Activated gamma-delta T cell (primary cell): ENCODE measurements around the gene RHCG.

ENCODE experiments used
- DNase-seq: peaks from one replicate; lab custom pipeline; 2025; lab: John Stamatoyannopoulos, UW
- total RNA-seq, 2 donors: gene quantifications; one replicate each; lab custom pipeline; 2026; lab: John Stamatoyannopoulos, UW

RHCG gene
- total RNA-seq, result 0 to 0.04 reads per million in 2 donors

DNA sequence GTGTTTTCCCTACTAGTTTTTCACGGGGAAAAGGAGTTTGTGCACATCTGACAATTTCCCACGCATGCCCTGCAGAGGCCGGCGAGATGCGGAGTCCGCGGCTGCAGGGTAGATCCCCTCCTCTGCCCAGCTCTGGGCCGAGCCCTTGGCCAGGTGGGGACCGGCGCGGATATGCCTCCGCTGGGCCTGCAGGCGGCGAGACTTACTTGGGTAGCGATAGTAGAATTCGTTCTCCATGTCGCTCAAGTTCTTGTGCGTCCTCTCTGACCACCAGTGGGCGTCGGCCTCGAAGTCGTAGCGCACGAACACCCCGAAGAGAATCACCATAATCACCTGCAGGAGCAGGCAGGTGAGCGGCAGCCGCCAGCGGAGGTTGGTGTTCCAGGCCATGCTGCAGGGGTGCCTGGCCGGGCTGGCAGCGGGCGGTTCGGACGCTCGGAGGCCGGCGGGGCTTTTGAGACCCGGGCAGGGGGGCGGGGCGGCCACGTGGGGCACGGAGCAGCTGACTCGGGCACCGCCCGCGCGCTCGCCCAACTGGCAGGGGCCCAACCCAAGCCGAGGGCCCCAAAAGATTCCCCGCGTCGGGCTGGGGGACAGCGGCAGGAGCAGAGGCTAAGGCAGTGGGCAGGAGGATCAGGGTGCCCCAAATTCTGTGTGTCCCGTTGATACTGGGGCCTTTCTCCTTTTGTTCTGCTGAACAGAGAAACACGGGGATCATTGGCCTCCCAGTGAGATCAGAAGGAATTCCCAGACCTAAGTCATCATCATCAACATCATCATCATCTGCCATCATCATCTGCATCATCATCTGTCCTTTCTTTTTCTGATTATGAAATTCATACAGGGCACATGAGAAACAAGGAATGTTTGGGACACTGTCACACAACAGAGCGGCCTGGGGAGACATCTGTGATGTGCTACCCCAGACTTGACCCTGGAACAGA is at the start of gene RHCG:
Gene RHCG, minus strand, starts transcription at position 429 of the 944 bp plus-strand sequence. Its CDS starts 39 bp downstream, at position 390.
- DNase-seq, result no peak

DNA sequence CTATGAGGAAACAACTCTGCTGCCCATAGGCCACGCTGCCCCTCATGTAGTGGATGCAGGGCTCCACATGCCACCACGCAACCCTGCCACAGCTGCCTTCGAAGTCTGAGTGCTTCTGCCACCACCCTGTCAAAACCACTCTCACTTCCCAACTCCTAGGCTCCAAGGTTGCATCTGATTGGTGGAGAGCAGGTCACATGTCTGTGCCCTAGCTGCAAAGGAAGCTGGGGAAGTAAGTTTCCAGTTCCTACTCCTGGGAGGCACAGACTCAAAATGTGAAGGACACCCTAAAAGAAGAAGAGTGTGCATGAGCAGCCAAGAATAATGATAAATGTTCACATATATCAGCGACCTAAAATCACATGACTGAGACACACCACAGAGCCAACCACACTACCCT is 47.0 kb upstream of the RHCG start:
- DNase-seq, result no peak

DNA sequence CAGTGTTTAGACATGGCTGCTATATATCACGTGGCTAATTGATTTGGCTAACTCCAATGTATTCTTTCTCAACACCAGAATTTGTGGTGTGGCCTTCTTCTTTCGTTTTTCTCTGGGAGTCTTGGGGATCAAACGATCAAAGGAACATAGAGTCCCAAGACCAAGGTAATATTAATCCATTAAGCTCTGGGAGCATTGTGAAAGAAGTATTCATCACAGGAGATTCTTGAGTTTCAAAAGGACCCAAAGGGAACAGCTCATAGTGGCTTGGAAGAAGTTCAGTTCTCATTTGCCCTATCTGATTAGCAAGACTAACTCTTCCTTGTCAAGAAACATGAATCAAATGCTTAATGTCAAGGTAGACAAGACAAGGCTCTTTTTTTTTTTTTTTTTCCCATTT is 46.0 kb upstream of the RHCG start:
- no peak for DNase-seq

DNA sequence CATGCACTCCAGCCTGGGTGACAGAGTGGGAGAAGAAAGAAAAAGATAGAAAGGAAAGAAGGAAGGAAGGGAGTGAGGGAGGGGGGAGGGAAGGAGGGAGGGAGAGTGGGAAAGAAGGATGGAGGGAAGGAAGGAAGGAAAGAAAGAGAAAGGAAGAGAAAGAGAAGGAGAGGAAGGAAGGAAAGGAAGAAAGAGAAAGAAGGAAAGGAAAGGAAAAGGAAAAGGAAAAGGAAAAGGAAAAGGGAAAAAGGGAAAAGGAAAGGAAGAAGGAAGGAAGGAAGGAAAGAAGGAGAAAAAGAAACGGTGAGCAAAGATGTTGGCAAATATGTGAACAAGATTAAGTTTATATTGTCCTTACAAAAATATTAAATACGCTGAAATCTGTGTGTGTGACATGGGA is 42.6 kb upstream of the RHCG start:
- DNase-seq, result no peak

DNA sequence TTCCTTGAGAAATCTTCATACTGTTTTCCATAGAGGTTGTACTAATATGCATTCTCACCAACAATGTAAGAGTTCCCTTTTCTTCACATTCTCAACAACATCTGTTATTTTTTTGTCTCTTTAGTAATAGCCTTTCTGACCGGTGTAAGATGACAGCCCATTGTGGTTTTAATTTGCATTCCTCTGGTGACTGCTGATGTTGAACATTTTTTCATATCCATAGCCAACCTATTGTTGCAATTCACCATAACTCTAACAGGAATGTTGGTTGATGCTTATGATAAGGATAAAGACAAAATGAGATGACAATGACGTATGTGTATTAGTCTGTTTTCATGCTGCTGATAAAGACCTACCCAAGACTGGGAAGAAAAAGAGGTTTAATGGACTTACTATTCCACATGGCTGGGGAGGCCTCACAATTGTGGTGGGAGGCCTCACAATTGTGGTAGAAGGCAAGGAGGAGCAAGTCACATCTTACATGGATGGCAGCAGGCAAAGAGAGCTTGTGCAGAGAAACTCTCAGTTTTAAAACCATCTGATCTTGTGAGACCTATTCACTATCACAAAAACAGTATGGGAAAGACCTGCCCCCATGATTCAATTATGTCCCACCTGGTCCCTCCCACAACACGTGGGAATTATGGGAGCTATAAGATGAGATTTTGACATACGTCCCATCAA is 37.6 kb upstream of the RHCG start:
- no peak for DNase-seq

DNA sequence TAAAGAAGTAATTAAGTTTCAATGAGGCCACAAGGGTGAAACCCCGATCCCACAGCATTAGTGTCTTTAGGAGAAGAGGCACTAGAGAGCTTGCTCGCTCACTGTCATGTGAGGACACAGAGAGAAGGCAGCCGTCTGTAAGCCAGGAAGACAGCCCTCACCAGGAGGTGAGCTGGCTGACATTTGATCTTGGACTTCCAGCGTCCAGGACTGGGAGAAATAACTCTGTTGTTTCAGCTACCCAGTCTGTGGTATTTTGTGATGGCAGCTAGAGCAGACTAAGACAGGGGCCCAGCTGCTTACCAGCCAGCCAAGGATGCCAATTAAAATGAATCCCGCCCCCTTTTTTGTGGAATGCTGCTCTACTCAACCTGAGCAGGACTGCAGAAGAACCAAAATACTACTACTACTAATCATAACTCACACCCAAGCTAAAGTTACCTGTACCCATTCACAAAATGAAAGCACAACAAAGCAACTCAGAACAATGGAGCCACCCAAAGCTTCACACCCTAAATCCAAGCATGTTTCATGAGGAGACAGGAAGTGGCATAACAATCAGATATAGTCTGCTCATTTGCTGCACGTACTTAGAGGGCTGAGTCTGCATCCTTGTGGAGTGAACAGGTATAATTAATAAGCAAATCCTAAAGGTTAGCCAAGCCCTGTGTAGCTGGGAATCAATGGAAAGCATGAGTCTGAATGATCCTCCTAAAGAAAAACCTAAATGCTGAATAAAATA is 35.6 kb upstream of the RHCG start:
- DNase-seq, result no peak

DNA sequence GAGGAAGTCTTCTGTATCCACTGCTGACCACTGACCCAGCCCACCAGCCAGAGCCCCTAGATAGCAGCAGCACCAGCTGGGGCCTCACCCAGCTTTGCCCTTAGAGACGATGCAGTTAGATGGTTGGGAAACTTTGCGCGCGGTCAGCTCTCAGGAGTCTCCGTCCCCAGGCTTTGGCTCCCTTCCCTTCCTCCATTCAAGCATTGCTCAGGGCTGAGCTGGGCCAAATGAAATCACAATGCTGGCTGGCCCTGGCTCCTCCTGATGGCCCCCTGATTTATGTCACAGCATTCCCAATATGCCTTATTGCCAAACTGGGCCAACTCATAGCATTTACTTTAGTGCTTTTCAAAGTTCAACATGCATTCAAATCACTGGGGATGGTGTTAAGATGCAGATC is 34.6 kb upstream of the RHCG start:
- DNase-seq, result no peak

DNA sequence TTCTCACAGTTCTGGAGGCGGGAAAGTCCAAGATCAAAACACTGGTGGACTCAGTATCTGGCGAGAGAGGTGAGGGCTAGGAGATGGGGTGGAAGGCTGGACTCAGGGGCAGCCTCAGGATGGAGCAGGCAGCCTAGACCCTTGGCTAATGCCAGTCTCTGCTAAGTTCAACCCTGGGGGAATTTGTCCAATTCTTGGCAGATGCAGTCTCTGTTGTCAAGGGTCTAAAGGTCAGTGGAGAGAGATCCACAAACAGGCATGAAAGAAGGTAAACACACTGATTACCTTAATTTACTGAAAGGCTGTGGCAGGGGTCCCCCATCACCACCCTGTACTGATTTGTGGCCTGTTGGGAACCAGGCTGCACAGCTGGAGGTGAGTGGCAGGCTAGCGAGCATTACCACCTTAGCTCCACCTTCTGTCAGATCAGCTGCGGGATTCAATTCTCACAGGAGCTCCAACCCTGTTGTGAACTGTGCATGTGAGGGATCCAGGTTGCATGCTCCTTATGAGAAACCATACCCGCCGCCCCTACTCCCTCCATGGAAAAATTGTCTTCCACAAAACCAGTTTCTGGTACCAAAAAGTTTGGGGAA is 32.5 kb upstream of the RHCG start:
- no peak for DNase-seq

DNA sequence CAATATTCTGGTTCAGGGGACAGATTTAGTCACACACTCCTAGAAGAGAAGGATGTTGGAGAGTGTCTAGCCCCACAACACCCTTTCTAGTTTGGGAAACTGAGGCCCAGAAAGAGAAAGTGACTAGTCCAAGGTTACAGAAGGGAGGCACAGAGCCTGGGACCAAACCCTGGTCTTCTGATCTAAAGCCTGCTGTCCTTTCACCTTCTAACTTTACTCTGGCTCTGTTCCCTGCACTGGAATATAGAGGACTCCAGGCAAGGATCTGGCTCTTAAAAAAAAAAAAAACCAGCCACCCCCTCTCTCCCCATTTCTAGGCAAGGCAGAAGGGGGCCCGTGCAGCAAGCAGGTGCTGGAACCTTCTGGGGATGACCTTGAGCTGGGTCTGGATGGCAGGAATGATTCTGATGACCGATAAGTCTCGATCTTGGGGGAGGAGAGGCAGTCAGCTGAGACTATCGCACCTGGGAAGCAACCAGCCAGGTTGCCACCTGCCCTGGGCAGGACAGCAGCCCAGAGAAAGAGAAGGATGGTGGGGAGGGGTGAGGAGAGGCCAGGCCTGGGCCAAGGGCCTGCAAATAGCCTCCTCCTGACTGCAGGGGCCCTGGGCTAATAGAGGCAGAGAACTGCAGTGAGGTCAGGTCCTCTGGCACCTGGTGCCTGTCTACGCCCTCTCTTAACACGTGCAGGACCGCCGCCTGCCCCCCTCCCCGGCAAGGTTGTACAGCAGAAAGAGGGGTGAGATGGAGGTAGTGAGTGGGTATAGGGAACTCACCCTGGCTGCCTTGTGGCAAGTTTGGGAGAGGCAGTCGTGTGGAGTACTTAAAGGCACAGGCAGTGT is 30.4 kb upstream of the RHCG start:
- DNase-seq, result no peak

DNA sequence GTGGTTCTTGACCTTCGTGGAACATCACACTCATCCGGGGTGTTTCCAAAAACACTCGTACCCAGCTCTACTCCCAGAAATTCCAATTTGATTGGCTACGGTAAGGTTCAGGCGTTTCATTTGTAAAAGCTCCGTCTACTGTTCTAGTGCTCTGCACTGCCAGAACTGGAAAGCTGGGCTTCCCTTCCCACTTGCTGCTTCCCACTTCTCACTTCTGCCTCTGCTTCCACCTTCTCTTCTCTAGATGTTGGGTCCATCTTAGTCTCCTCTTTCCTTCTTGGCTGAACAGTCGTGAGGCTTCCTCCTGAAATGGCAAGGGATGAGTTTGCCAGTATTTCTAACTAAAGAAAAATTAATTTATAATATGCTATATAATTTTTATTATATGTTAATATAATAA is 29.8 kb upstream of the RHCG start:
- DNase-seq, result no peak

DNA sequence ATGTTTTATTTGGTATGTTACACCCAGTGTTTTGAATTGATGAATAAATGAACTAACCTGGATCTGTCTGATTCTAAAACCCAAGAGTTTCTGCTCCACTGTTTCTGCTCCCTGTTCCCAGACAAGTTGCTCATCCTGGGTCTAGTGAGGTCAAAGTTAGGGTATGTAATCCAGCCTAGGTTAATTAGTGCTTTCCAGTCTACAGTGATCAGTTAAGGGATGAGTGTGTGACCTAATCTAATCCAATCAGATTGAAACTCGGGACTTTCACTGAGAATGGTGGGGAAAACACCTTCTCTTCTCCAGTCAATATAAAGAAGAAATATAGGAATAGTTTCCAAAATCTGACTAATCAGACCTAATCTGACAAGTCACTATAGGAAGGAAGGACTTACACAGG is 27.8 kb upstream of the RHCG start:
- DNase-seq, result no peak

DNA sequence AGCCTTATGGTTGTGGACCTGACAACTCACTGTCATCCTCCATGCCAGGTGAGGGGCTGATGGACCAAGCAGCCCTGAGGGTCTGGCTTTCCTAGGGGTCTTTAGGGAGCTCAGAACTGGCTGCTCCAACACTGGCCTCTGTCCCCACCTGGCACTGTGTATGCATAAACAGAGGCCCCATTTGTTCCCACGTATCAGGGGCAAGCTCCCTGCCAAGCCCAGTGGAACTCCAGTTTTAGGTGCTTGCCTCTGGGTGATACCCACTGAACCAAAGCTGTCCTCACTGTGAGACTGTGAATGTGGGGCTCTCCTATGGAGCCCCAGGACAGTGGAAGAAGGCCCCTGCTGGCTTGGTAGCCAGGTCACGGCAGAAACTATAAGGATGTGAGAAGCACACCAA is 26.7 kb upstream of the RHCG start:
- DNase-seq, result no peak

DNA sequence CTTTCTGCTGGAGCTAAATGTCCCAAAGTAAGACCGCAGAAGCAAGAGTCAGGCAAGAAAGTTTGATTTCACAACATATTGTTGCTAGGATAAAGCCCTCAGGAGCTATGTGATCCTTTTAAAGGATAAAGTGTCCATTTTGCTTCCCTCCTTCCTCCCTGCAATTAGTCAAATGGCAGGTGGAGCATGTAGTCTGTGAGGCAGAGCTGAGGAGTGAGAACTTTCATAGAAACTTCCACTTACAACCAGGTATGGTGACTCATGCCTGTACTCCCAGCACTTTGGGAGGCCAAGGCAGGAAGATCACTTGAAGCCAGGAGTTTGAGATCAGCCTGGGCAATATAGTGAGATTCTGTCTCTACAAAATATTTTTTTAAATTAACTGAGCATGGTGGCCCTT is 25.2 kb upstream of the RHCG start:
- no peak for DNase-seq

DNA sequence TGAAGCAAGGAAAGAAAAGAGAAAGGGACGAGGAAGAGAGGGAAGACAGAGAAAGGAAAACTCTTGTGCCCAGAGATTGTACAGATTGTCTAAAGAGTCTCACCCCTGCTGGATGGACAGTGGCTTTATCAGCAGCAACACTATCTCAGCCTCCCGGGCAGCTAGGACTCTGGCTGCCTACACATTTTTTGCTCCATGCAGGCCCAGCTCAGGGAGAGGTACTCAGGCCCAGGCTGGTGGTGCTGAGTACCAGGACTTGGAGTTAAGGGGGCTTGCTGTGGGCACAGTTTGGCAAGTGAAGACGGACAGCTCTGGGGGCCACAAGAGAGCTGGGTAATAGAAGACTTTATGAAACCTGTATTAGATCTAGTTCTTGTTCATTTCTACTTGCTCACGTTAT is 19.1 kb upstream of the RHCG start:
- DNase-seq, result no peak

DNA sequence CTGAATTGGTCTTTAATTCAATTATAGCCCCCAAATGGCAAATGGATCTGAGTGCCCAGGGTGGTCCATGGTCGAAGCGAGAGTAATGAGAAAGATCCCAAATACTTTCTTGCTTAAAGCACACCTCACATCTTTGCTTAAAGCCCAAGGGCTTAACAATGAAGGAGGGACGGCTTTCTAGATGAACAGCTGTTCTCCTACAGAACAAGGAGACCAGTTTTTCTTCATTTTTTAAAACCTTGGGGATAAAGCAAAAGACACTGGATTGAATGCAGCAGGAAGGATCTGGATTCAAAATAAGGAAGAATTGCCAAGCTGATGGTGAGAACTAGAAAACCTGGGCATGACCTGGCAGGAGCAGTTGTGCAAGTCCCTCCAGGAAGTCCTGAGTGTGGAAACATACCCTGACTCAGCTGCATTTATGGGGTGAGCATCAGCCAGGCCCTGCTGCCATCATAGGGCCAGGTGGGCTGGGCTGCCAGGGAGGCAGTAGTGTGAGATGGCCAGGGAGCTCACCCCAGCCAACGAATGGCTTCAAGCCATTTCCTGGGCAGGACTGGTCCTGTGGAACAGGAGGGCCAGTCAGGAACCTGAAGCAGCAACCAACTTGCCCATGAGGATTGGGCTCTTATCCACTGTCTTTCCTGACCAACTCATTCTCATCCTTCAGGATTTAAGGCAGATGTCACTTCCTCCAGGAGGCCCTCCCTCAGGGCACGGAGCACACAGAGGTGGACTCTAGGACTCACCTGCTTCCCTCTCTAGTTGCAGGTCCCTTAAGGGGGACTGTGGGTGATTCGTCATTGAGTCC is 18.4 kb upstream of the RHCG start:
- DNase-seq, result no peak

DNA sequence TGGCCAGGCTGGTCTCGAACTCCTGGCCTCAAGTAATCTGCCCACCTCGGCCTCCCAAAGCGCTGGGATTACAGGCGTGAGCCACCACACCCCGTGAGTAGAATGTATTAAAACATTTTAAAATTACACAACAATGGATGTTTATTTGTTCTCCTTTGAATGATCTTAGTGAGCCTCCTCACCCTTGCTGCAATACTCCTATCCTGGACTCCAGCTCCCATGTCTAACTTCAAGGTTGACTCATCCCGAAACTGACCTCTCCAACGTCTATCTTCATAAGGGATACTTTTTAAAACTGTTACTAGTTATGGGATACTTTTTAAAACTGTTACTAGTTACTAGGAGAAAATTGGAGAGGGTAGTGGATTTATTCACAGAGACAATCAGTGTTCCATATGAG is 17.8 kb upstream of the RHCG start:
- no peak for DNase-seq

DNA sequence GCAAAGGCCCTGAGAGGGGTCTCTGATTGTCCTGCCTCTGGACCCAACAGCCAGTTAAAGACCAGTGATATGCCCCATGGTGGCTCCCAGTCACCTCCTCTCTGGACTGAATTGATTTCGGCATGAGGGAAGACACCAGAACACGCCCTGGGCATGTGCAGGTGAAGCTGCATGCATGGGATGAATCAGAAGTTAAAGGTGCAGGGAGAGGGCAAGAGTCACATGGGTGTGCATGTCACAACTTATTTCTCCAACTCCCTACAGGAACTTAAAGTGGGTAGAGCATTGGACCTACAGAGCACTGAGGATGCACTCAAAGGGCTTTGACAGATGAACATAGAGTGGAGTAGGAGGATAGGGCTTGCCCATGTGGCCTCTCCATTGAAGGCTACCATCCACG is 16.9 kb upstream of the RHCG start:
- no peak for DNase-seq

DNA sequence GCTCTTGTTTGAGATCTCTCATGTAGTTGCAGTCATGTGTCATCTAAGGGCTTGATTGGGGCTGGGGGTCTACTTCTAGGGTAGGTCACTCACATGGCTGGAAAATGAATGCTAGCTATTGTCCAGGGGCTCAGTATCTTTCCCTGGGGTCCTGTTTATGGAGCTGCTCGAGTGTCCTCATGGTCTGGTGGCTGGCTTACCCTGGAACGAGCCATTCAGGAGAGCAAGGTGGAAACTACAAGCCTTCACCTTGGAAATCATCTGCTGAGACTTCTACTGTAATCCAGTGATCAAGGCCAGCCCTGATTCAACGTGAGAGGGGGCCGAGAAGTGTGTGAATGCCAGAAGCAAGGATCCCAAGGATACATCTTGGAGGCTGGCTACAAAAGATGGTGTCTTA is 16.2 kb upstream of the RHCG start:
- DNase-seq, result no peak

DNA sequence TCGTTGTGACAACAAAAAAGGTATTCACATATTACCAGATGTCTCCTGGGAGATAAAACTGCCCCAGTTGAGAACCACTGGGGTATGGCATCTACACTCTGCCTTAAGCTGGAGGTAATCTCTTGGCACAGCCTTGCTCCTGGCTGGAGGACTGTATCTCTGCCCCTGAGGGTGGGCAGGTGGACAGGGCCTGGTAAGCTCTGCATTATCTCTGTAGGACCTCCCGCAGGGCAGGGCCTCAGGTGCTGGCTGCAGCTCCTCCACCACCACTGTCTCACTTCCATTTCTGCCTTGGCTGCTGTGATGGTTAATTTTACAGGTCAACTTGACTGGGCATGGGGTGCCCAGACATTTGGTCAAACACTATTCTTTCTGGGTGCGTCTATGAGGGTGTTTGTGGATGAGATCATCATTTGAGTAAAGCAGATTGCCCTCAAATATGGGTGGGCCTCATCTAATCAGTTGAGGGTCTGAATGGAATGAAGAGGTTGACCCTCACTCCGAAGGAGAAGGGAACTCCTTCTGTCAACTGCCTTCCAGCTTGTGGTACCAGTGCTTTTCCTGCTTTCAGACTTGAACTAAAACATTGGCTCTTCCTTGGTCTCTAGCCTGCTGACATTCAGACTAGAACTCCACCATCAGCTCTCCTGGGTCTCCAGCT is 9.8 kb upstream of the RHCG start:
- DNase-seq, result no peak

DNA sequence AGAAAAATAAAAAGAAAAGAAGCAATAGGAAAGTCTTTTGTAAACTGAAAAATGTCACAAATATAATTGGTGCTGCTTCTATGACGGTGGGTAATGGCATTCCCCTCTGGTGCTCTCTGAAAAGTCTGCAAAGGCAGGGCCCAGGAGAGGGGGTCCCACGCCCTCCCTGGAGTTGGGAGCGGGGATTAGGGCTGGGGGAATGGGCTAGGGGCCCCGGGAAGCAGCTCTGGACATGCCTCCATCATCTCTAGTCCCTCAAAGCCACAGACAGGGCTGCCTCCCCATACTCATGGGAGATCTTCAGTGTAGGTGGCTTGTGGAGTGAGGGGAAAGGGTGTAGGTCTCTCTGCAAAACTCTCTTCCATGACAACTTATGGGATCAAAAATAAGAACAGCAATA is 7.8 kb upstream of the RHCG start:
- DNase-seq, result no peak
